GM18526 (cell line): ENCODE results near the gene SRBD1.

Experiments
- POLR2A ChIP-seq: IDR thresholded peaks from 3 replicates; pipeline ENCODE4 v1.6.1; 2011; ENCODE audit not compliant: insufficient read length; ENCODE audit errors: extremely low read depth

SRBD1 gene

GRCh38 chr2:45554073-45554741 lies 56.9 kb downstream of the SRBD1 start:
- TF ChIP-seq POLR2A = no peak

DNA sequence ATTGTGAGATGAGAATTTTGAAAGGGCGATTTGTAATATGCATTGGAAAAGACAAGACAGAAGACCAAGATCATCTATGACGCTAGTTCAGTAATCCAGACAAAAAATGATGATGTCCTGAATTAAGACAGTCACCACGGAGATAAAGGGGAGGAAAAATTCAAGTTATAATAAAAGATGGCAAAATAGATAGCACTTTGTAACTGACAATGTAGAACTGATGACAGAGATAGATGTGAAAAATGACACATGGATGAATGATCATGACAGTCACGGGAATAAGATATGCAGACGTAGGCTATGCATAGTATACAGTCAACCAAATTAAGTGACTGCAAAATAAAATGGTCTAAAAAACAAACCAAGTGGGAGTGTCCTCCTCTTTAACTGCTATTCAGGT lies 59.2 kb downstream of the SRBD1 start:
- TF ChIP-seq POLR2A = no peak

- TF ChIP-seq POLR2A = no peak
These were observed 65.1 kb downstream of the SRBD1 start for GRCh38 chr2:45545943-45546342.

- TF ChIP-seq POLR2A = no peak
These were observed 67.8 kb downstream of the SRBD1 start for GRCh38 chr2:45543257-45543656.

DNA sequence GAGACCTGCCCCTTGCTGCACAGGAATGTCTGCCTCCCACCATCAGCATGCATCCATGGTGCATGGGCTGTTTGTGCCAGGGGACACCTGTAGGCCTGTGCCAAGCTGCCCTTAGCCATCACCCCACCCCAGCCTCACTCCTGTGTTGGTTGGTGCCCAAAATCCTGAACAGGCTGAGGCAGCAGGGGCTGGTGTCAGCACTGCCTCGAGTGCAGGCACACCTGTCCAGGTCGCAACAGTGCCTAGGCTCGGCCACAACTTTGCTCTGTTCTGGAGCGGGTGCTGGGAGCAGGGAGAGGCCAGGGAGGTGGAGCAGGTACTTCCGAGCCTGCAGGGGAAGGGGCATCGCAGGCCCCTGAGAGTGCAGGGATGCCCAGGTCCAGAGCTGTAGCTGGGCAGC lies 69.1 kb downstream of the SRBD1 start:
- no peak for TF ChIP-seq POLR2A

DNA sequence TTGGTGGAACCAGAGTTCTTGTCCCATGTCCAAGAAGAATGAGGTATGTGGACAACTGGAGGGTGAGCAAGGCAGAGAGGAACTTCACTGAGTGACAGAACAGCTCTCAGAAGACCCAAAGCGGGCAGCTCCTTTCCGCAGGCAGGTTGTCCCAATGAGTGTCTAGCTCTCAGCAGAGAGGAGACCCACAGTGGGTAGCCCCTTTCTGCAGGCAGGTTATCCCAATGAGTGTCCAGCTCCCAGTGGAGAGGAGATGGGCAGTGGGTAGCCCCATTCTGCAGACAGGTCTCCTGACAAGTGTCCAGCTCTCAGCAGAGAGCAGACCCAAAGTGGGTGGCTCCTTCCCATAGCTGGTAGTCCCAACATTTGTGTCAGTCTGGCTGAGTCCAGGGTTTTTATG lies 69.6 kb downstream of the SRBD1 start:
- TF ChIP-seq POLR2A = no peak

GRCh38 chr2:45540942-45541341 lies 70.1 kb downstream of the SRBD1 start:
- TF ChIP-seq POLR2A = no peak

GRCh38 chr2:45533771-45534170 lies 77.3 kb downstream of the SRBD1 start:
- no peak for TF ChIP-seq POLR2A

DNA sequence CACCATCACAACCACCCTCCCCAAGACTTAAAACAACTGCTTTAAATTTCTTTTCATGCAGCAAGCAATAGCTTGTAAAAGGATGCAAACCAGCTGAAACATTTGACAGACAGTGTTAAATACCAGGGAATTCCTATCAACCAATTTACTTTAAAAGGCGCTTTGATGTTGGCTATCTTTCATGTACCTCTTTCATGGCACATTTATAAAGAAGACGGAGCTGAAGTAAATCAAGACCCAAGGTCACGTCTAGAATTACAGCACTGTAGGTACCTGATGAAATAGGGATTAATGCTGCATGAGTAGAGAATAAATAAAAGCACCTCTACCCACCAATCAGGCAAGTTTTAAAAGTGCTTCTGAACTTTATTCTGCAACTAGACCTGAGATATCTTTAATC lies 78.9 kb downstream of the SRBD1 start:
- no peak for TF ChIP-seq POLR2A

- no peak for TF ChIP-seq POLR2A
These were observed 87.1 kb downstream of the SRBD1 start for GRCh38 chr2:45524016-45524415.

GRCh38 chr2:45518546-45518945 lies 92.5 kb downstream of the SRBD1 start:
- TF ChIP-seq POLR2A = no peak

- TF ChIP-seq POLR2A = no peak
These were observed 100.2 kb downstream of the SRBD1 start for GRCh38 chr2:45510701-45511420.

- no peak for TF ChIP-seq POLR2A
These were observed 104.3 kb downstream of the SRBD1 start for GRCh38 chr2:45506756-45507155.

GRCh38 chr2:45505138-45505537 lies 105.9 kb downstream of the SRBD1 start:
- no peak for TF ChIP-seq POLR2A

- TF ChIP-seq POLR2A = no peak
These were observed 112.2 kb downstream of the SRBD1 start for GRCh38 chr2:45498661-45499550.

- no peak for TF ChIP-seq POLR2A
These were observed 113.7 kb downstream of the SRBD1 start for GRCh38 chr2:45497355-45497754.
